Large intestine (tissue), 3 donors: ENCODE measurements around the gene CLDN6. TPM values are rescaled to one million over a fixed set of nuclear protein-coding genes. Genes with fewer than 3 reads are reported as not detected.
"Not testable (repeated sequence)": the region's sequence is repeated elsewhere in the genome, so short reads cannot be mapped to it uniquely, and the experiment has no call there.

Experiments
- DNase-seq, 2 donors: peaks; one replicate each; pipeline versions ENCODE4 v3.0.0 to v3.0.0-alpha.2; 2013
- H3K27ac ChIP-seq: one replicate; pipeline ENCODE4 v1.5.1; 2013; ENCODE audit warnings: low read length
- H3K27me3 ChIP-seq: 2 replicates; pipeline ENCODE4 v1.6.1; 2013; ENCODE audit warnings: low read length; ENCODE audit not compliant: control insufficient read depth, insufficient read depth
- H3K36me3 ChIP-seq: 2 replicates; pipeline ENCODE4 v1.6.1; 2013; ENCODE audit warnings: low read length; ENCODE audit not compliant: control insufficient read depth, insufficient read depth
- H3K4me1 ChIP-seq: one replicate; pipeline ENCODE4 v1.6.1; 2013; ENCODE audit warnings: low read length; ENCODE audit not compliant: control insufficient read depth, insufficient read depth
- H3K4me3 ChIP-seq: one replicate; pipeline ENCODE4 v1.5.1; 2013; ENCODE audit warnings: low read length
- H3K9me3 ChIP-seq: one replicate; pipeline ENCODE4 v1.6.1; 2013; ENCODE audit warnings: mild to moderate bottlenecking, low read depth, low read length, moderate library complexity; ENCODE audit not compliant: control insufficient read depth
- WGBS: methylation state at CpG from one replicate; pipeline ENCODE4 v1.1.5; 2013; ENCODE audit warnings: low lambda C conversion rate; ENCODE audit not compliant: insufficient coverage; 5-methylcytosine and 5-hydroxymethylcytosine counted together
- polyA plus RNA-seq: library from polyadenylated mRNA; unstranded; fragments of 120-200 nt; gene quantifications from one replicate; pipeline ENCODE4 v1.2.1, GENCODE V29; 2013

CLDN6 gene
- polyA plus RNA-seq, 1 donor: 26.0 TPM

DNA sequence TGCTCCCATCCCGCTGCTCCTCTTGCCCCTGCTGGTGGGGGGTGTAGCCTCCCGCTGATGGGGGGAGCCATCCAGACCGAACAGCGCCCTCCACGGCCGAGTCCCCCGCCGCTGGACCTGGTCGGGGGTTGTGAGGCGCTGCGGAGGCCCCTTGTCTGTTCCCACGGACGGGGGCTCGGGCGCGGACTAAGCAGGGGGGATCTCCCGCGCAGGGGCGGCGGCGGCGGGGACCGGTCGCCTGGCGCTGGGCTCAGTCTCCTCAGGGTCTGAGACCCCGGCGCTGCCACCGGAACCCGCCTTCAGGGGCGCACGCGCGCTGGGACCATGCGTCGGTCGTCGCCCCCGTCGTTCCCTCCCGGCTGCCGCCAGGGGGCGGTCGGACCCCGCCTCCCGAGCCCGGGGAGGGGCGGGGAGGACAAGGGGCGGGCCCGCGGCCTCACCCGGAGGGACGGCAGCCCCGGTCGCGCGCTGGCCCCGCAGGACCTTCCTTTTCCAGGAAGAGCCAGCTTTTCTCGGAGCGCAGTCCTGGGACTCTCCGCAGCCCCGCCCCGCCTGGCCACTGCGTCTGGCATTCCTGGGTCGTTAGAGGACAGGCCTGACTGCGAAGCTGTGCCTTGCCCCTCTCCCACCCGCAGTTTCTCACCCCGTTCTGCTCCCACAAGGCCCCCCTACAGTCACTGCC, 41.2 kb upstream of the CLDN6 start:
- no peaks in the 10 kb centered on the region for H3K9me3 ChIP-seq
- H3K36me3 ChIP-seq: no peaks in the 10 kb centered on the region
- no peaks in the 10 kb centered on the region for H3K27me3 ChIP-seq
- no CpG with 5 or more reads among the region's 67 CpGs for WGBS
- peaks cover 19% of the 10 kb centered on the region for H3K4me1 ChIP-seq
- peak overlapping the region; percentile 68 for H3K27ac ChIP-seq
- DNase-seq: peak; percentile 92 to 94
- peak overlapping the region; percentile 88 for H3K4me3 ChIP-seq

DNA sequence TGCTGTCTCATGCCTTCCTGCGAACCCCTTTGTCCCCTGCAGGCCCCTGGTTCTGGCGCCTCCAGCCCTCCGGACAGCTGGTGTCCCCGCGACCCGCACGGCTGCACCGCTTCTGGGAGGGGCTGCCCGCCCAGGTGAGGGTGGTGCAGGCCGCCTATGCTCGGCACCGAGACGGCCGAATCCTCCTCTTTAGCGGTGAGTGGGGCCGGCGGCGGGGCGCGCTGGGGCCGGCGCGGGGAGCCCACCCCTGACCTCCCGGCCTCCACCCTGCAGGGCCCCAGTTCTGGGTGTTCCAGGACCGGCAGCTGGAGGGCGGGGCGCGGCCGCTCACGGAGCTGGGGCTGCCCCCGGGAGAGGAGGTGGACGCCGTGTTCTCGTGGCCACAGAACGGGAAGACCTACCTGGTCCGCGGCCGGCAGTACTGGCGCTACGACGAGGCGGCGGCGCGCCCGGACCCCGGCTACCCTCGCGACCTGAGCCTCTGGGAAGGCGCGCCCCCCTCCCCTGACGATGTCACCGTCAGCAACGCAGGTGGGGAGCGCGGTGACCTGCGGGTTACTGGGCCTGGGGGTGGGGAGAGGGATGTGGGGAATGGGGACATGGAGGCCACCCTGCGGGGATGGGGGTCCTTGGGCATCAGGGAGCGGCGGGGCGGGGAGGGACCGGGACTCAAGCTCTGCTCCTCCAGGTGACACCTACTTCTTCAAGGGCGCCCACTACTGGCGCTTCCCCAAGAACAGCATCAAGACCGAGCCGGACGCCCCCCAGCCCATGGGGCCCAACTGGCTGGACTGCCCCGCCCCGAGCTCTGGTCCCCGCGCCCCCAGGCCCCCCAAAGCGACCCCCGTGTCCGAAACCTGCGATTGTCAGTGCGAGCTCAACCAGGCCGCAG, 40.4 kb upstream of the CLDN6 start:
- Histone ChIP-seq H3K27me3 (no peaks in the 10 kb centered on the region), H3K4me1 (peaks cover 14% of the 10 kb centered on the region), H3K4me3 (peak overlapping the region; percentile 88), H3K27ac (peak overlapping the region; percentile 38), H3K9me3 (no peaks in the 10 kb centered on the region), H3K36me3 (no peaks in the 10 kb centered on the region)
- peak; percentile 63 to 70 for DNase-seq
- WGBS: no CpG with 5 or more reads among the region's 77 CpGs

DNA sequence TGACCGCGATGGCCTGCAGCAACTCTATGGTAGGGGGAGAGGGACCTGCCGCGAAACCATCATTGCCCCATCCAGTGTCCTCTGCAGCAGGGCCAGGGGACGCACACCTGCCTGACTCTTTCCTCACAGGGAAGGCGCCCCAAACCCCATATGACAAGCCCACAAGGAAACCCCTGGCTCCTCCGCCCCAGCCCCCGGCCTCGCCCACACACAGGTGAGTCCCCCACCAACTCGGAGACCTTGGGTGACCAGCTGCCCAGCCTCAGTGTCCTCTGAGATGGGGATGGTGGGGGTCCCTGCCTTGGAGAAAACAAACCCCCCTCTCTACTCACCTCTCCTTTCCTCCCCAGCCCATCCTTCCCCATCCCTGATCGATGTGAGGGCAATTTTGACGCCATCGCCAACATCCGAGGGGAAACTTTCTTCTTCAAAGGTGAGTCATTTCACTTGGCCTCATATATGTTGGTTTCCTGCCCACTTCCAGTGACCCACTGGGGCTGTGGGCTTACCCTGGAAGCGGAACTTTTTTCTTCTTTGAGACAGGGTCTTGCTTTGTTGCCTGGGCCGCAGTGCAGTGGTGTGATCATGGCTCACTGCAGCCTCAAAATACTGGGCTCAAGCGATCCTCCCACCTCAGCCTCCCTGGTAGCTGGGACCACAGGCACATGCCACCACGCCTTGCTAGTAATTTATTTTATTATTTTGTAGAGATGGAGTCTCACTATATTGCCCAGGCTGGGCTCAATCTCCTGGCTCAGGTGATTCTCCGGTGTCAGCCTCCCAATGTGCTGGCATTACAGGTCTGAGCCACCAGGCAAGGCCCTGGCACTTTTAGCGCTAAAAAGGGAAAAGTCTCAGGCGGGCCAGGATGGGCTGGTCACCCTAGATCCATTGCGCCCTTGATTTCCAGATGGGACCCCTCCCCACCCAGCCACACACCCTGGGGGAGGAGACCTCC, 39.5 kb upstream of the CLDN6 start:
- no peak for DNase-seq
- H3K9me3 ChIP-seq: no peaks in the 10 kb centered on the region
- no peaks in the 10 kb centered on the region for H3K36me3 ChIP-seq
- no peak overlapping the region for H3K27ac ChIP-seq
- WGBS: no CpG with 5 or more reads among the region's 22 CpGs
- peaks cover 9% of the 10 kb centered on the region for H3K4me1 ChIP-seq
- H3K4me3 ChIP-seq: peak overlapping the region; percentile 88
- H3K27me3 ChIP-seq: no peaks in the 10 kb centered on the region

DNA sequence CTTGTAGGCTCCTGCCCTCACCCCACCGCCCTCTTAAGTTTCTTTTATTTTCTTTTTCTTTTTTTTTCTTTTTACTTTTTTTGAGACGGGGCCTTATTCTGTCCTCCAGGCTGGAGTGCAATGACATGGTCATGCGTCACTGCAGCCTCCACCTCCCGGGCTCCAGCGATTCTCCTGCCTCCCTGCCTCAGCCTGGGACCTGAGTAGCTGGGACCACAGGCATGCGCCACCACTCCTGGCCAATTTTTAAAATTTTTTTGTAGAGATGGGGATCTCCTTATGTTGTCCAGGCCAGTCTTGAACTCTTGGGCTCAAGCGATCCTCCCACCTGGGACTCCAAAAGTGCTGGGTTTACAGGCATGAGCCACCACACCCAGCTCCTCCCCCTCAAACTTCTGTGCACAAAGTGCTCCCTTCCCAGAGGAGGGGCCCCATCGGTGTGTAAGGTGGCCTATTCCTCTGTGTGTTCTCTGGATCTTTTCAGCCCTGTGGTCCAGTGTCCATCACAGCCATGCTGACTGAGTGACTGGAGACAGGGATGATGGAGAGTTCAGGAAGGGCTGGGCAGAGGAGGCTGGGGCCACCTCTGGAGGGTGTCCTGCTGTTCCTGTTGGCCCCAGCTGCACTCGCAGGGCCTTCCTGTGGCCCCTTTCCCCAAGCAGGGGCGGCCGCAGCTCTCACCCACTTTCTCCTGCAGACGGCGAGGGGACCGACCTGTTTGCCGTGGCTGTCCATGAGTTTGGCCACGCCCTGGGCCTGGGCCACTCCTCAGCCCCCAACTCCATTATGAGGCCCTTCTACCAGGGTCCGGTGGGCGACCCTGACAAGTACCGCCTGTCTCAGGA, 38.6 kb upstream of the CLDN6 start:
- no peaks in the 10 kb centered on the region for H3K36me3 ChIP-seq
- no peaks in the 10 kb centered on the region for H3K27me3 ChIP-seq
- no peaks in the 10 kb centered on the region for H3K9me3 ChIP-seq
- H3K27ac ChIP-seq: no peak overlapping the region
- 33% methylated on average over 1 of the region's 19 CpGs for WGBS
- peaks cover 9% of the 10 kb centered on the region for H3K4me1 ChIP-seq
- no peak for DNase-seq
- no peak overlapping the region for H3K4me3 ChIP-seq

DNA sequence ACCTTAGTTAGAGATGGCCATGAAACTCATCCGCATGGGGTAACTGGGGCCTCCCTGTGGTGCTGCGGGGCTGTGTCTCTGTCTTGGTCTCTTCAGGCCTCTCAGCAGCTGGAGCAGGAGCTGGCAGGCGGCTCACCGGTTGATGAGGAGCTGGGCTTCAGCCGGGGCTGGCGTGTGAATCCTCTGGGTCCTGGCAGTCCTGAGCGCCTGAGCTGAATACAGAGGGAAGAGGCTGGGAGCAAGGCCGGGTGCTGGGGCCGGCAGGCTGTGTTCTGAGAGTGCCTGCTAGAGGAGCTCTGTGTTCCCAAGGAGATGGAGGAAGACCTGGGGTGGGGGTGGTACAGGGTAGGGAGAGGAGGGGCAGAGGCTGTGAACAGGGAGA, 37.7 kb upstream of the CLDN6 start:
- not testable (repeated sequence) for H3K27ac ChIP-seq, H3K4me1 ChIP-seq, DNase-seq, H3K27me3 ChIP-seq, H3K36me3 ChIP-seq, H3K9me3 ChIP-seq, H3K4me3 ChIP-seq
- no CpG with 5 or more reads among the region's 9 CpGs for WGBS

DNA sequence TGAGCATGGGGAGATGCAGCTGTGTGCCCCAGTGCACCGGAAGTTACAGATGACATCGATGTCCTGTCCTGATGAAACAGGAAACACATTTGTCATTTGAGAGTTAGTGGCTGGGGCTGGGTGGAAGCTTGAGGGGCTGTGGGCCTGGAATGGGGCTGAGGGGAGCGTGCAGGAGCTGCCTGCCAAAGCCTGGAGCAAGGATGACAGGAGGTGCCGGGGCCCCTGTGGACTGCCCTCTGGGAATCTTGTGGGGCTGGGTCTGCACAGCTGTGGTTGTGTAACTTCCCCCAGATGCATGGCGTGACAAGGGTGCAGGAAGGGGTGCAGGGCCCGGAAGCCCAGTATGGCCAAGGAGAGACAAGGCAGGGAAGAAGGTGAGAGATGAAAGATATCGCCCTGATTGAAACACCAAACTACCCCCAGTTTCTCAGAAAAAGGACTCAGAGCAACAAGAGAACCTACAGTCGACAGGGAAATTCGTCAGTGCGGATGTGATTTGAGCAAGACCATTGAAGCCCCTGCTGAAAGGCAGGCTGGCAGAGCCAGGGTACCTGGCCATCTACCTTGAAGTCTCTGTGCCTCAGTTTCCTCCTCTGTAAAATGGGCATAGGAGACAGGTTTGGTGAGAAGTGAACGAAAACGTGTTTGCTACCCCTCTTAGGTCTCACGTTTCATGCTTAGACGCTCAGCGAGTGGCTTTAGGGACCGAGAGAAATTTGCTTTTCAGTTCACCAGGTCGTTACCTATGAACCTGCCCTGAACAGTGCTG, 37.2 kb upstream of the CLDN6 start:
- Histone ChIP-seq H3K4me3 (no peak overlapping the region), H3K9me3 (no peaks in the 10 kb centered on the region), H3K27ac (no peak overlapping the region), H3K27me3 (peaks cover 7% of the 10 kb centered on the region), H3K36me3 (no peaks in the 10 kb centered on the region), H3K4me1 (peaks cover 7% of the 10 kb centered on the region)
- no peak for DNase-seq
- WGBS: no CpG with 5 or more reads among the region's 17 CpGs

DNA sequence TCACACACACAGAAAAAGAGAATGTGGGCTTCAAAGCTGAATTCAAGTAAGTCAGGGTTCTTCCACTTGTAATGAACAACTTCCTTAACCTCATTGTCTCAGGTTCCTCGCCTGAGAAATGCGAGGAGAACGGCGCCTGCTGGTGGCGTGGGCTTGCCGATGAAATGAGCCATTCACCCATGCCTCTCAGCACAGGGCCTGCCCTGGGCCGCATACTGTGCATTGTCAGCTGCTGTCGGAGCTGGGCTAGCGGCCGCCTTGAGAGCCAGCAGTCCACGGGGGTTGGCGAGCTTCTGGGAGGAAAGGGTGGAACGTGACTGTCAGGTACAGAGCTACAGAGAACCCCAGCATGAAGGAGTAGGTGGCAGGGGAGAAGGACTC, 35.3 kb upstream of the CLDN6 start:
- not testable (repeated sequence) for H3K27ac ChIP-seq, H3K9me3 ChIP-seq, H3K36me3 ChIP-seq, DNase-seq, H3K4me1 ChIP-seq, H3K4me3 ChIP-seq
- WGBS: no CpG with 5 or more reads among the region's 13 CpGs
- H3K27me3 ChIP-seq: peaks cover 25% of the 10 kb centered on the region

DNA sequence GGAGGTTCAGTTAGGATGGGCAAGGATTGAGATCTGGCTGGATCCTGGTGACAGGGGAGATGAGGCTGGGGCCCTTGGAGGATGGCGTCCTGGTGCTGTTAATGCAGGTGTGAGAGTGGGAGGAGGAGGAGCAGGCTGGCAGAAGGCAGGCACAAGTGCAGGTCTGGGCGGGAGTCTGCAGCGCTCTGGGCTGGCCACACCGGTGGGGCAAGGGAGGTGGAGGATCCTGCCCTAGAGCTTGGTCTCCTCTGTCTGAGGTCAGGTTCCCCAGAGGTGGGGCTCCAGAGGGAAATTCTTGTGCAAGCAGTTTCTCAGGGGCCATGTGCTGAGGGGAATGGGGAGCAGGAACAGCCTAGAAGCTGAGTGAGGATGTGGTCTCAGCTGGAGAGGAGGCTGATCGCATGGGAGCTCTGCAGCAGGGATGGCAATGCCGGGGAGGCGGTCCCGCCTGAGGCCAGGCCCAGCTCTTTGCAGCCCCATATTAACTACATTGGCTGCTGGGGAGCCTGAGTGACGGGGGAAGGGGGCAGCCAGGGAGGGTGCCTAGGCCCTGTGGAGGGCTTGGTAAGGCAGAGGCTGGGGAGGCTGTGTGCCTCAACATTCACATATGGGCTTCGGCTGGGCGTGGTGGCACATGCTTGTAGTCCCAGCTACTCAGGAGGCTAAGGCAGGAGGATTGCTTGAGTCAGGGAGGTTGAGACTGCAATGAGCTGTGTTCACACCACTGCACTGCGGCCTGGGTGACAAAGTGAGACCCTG, 34.8 kb upstream of the CLDN6 start:
- H3K27ac ChIP-seq, H3K4me1 ChIP-seq, DNase-seq, H3K9me3 ChIP-seq, H3K36me3 ChIP-seq, H3K4me3 ChIP-seq: not testable (repeated sequence)
- no CpG with 5 or more reads among the region's 12 CpGs for WGBS
- peaks cover 31% of the 10 kb centered on the region for H3K27me3 ChIP-seq

DNA sequence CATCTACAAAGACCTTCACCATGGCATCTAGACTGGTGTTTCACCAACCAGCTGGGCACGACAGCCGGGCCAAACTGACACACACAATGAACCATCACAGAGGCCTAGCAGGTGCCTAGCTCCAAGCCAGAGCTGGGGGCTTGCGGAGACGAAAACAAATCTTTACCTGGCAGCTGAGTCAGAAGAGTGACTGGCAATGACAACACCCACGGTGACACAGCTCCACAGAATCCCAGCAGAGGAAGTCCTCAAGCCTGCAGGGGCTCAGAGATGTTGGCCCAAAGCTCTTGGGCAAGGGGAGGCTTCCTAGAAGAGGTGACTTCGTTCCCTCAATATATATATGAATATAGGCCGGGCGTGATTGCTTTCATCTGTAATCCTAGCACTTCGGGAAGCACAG, 33.5 kb upstream of the CLDN6 start:
- H3K27ac ChIP-seq: no peak overlapping the region
- DNase-seq: no peak
- WGBS: no CpG with 5 or more reads among the region's 9 CpGs

More for the DNA sequence above, 33.5 kb upstream of the CLDN6 start:
- Histone ChIP-seq H3K9me3 (peaks cover 4% of the 10 kb centered on the region), H3K4me3 (no peak overlapping the region), H3K4me1 (peaks cover 2% of the 10 kb centered on the region), H3K36me3 (no peaks in the 10 kb centered on the region), H3K27me3 (peaks cover 44% of the 10 kb centered on the region)
